Eye (tissue), 1 donor: ENCODE measurements around the gene PPP1R14B.
A peak's percentile ranks its signal among the peaks of the same experiment; 100 is the strongest.

Experiments used
- DNase-seq: peaks from one replicate; pipeline ENCODE4 v3.0.0-alpha.2; 2015

PPP1R14B gene, protein sequence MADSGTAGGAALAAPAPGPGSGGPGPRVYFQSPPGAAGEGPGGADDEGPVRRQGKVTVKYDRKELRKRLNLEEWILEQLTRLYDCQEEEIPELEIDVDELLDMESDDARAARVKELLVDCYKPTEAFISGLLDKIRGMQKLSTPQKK

DNA sequence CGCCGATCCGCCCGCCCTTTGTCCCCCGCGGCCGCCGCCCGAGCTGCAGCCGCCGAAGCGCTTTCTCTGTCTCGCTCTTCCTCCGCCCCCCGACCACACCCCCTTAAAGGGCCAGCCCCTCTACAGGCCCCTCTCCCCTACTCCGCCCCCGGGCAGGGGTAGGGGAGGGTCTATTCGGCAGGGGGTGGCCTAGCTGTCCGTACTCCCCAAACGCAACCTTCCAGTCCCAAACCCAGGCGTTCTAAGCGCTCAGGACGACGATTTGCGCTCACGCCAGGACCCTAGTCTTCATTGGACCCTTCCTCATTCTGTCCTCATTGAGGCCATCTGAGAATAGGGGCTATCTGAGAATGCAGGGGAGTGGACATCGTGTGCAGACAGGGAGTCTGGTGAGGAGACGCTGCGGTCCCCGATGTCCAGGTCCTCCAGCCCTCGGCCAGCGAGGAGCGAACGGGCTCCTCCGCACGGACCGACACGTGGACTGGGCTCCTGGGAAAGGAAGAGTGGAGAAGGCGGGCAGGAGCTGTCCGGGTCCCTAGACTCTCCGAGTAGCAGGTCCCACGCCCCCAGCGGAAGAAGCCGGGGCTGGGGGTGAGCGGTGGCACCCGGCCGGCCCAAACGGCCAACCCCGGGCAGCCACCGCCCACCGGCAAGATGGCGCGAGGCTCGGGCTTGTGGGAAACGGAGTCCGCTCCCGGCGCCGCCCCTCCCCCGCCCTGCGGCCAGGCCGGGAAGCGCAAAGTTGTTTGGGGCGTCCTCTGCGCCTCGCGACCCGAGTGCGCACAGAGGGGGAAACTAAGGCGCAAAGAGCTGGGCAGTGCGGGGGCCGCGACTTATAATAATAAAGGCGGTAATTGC lies at the start of gene PPP1R14B:
PPP1R14B (minus strand) TSS at position 73 of the 858 bp plus-strand sequence. CDS start 270 bp downstream, outside the sequence.
- peak; percentile 94 for DNase-seq

DNA sequence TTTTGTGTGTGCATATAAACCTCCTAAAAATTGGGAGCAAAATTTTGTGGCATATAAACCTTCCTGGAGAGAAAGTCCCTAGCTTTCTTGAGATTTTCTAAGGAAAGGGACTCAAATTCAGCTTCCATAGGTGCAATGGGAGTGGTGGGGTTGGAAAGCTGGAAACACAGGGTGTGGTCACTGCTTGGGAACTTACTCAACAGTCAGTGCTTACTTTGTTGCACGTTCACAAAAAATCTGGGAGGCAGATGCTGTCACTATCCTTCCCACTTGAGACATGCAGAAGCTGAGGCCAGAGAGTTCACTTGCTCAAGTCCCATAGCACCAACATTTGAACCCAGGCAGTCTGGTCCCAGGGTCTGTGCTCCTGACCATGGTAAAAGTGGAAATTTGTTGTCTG lies 49.5 kb upstream of the PPP1R14B start:
- DNase-seq, result no peak

DNA sequence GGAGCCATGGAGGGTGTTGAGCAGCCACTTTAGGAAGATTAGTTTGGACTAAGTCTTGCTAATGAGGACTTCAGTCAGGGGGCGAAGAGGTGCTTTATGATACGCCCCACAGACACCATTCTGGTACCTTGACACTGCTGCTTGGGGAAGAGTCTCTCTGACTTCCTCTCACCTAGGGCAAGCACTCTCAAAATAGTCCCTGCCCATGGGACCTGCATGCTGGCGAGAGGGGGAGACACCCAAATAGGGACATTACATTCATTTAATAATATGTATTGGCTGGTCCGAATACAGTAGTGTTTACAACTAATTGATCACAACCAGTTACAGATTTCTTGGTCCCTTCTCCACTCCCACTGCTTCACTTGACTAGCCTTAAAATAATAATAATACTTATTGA lies 49.0 kb upstream of the PPP1R14B start:
- DNase-seq, result no peak

DNA sequence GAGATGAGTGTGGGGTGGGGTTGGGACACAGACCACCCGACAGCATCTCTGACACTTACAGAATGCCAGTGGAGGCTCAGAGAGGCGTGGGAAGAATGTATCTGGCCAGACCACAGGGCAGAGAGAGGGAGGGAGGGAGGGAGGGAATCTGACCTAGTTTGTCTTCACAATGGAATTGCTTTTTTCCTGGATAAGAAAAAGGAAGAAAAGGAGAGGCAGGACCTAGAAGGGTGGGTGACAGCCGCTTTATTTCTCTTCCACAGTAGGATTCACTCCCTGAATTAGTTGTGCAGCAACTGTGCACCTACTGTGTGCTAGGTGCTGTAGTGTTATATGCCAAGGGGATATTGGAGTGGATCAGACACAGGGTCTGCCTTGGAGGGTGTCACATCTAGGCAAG lies 48.0 kb upstream of the PPP1R14B start:
- peak; percentile 81 for DNase-seq

DNA sequence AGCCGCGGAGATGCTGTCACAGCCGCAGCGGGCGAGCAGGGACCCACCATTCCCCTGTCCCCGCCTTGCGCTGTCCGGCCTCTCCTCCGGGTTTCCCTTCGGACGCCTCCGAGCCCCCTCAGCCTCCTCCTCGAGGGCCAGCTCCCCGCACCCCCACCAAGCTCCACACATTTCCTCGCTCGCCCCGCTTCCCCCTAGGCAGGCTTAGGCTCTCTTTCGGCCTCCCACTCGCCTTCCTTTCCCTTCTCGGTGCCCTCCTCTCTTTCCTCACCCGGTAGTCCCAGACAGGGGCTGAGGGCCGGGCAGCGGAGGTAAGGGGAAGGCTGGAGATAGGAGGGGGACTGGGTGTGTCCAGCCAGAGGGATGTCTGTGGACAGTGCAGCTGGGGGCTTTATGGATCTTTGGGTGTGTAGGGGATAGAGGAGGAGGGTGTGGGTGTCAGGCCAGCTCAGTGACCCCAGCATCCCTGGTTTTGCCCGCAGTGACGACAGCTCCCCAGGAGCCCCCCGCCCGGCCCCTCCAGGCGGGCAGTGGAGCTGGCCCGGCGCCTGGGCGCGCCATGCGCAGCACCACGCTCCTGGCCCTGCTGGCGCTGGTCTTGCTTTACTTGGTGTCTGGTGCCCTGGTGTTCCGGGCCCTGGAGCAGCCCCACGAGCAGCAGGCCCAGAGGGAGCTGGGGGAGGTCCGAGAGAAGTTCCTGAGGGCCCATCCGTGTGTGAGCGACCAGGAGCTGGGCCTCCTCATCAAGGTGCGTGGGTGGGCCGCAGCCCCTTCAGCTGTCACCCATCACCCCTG lies 45.9 kb upstream of the PPP1R14B start:
- peak; percentile 51 for DNase-seq

DNA sequence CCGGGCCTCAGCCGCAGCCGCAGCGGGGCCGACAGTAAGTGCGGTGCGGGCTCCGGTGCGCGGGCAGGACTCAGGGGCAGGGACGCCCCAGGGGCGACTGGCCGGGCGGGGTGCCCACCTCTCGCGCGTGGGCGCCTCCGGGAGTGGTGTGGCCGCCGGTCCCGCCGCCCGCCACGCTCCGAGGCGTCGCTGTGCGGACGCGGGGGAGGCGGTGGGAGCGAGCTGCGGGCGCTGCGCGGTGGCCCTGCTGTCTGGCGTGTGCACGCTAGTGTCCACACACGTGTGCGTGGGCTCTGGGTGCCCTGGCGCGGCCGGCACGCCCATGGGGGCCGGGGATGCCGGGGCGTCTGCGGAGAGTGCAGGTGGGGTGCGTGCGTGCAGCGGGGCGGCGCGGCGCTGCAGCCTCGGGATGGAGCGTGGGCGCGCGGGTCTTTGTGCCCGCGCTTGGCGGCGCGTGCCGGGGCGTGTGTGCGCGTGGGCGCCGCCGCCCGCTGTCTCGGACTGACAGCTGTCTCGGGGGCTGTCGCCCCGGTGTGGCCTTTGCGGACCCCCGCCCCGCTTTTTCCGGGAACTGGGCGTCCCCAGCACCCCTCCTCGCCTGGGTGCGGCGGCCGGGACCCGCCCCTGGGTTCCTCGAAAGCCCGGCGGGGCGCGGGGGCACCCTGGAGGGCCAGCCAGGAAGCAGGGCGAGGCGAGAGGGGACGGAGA lies 45.2 kb upstream of the PPP1R14B start:
- peak; percentile 51 for DNase-seq

DNA sequence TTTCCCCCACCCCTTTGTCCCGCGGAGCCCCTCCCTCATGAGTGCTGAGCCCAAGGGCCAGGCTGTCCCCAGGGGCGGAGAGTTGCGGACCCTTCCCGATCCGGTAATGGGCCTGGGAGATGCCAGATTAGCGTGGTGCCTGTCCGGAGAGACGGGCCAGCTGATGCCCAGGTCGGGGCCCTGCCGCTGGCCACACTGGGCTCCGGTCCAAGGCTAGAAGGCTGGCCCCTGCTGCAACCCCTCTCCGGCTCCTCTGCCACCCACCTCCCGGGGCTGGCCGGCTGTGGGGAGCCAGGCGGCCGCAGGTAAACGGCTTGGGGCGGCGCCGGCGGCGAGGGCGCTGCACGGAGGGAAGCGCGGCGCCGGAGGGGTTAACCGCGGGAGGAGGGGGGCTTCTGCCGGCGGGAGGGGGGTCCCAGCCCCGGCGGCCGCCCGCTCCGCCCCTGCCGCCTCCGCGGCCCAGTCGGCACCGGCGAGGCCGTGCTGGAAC lies 44.6 kb upstream of the PPP1R14B start, which contains the start of gene KCNK4:
KCNK4 (plus strand) TSS at position 41 of the 490 bp plus-strand sequence. CDS start 1,717 bp downstream, outside the sequence.
- no peak for DNase-seq

DNA sequence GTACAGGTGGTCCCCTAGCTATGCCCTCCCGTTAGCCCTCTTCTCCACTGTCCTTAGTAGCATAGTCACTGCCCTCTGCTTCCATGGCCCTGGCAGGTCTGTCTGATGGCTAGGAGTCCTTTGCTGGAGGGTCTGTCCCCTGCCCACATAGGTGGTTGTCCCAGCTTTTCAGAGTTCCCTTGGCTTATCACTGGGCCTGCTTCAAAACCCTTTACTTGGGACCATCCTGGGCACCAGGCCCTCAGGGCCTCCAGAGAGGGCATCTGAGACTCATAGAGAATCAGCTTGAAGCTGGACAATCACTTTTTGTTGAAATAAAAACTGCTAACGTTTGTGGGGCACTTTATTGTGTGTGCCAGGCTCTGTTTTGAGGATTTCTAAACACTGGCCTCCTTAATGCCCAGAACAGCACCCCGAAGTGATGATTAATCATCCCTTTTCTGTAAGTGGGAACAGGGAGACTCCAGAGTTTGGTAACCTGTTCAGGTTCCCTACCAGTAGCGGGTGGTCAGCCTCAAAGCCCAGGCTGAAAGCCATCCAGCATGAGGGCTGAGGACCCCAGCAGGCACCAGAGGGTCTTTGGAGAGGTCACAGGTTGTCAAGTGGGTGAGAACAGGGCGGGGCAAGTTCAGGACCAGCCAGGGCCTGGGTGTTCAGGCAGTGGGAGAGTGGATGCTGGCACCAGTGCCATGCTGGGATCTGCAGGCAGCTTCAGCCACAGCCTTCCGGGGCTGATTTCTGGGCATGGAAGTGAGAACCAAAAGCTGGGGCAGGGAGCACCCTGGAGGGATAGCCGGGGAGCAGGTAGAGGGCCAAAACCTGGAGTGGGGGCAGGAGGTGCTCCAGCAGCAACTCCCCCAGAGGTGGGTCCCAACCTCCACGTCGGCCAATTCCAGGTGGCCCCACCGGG lies 43.9 kb upstream of the PPP1R14B start:
- no peak for DNase-seq

DNA sequence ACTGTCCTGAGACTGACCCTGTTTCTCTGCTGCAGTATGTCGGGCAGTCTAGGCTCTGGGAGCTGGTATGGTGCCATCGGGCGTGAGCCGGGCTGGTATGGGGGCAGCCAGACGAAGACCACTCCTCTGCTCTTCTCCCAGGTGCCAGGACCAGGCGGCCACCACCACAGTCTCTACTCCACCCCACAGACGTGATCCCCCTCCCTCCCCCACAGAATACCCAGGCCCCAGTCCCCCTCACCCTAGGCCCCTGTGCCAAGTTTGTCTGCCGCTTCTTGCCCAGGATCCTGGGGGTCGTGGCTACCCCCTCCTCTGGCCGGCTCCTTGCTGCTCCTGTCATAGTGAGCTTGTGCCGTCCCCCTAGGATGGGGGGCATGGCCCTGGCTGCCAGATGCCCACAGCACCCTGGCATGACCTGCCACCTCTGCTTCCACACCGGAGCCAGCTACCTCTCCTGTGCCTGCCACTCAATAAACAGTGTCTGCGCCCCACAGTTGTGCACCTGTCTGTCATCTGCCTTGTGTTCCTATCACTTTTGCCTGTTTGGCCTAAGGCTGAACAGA lies 42.3 kb upstream of the PPP1R14B start:
- no peak for DNase-seq

DNA sequence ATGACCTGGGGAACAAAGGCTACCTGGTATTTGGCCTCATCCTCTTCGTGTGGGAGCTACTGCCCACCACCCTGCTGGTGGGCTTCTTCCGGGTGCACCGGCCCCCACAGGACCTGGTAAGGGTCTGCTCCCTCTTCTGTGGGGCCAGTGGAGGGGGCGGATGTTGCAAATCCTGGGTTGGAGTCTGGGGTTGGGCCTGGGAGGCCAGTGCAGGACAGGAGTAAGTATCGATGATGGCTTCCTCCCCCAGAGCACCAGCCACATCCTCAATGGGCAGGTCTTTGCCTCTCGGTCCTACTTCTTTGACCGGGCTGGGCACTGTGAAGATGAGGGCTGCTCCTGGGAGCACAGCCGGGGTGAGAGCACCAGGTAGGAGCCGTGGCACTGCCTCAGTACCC lies 41.6 kb upstream of the PPP1R14B start:
- DNase-seq, result no peak

DNA sequence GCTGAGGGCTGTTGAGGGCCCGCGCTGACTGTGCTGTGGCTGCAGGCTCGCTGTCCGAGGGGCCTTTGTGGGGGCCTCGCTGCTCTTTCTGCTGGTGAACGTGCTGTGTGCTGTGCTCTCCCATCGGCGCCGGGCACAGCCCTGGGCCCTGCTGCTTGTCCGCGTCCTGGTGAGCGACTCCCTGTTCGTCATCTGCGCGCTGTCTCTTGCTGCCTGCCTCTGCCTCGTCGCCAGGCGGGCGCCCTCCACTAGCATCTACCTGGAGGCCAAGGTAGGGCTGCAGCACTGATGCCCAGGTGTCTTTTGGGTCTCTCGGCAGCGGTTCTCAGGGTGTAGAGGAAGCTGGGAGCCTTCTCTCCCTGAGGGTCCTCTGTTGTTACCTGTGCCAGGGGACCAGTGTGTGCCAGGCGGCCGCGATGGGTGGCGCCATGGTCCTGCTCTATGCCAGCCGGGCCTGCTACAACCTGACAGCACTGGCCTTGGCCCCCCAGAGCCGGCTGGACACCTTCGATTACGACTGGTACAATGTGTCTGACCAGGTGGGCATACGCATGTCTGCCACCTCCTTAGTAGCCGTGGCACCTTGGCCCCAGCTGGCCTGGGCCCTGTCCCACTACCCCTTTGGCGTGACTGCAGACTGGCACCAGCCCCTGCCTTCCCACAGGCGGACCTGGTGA lies 41.1 kb upstream of the PPP1R14B start:
- DNase-seq, result no peak

DNA sequence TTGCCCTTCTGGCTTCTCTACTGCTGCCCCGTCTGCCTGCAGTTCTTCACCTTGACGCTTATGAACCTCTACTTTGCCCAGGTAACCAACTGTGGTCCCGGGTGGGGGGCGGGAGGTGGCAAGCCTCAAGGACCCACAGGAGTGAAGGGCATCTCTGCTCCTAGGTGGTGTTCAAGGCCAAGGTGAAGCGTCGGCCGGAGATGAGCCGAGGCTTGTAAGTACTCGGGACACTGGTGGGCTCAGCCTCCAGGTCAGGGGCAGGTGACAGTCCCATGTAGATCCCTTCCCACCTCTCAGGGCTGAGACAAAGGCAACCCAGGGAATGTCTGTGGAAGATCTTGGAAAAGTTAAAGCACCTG lies 40.0 kb upstream of the PPP1R14B start:
- DNase-seq, result no peak

DNA sequence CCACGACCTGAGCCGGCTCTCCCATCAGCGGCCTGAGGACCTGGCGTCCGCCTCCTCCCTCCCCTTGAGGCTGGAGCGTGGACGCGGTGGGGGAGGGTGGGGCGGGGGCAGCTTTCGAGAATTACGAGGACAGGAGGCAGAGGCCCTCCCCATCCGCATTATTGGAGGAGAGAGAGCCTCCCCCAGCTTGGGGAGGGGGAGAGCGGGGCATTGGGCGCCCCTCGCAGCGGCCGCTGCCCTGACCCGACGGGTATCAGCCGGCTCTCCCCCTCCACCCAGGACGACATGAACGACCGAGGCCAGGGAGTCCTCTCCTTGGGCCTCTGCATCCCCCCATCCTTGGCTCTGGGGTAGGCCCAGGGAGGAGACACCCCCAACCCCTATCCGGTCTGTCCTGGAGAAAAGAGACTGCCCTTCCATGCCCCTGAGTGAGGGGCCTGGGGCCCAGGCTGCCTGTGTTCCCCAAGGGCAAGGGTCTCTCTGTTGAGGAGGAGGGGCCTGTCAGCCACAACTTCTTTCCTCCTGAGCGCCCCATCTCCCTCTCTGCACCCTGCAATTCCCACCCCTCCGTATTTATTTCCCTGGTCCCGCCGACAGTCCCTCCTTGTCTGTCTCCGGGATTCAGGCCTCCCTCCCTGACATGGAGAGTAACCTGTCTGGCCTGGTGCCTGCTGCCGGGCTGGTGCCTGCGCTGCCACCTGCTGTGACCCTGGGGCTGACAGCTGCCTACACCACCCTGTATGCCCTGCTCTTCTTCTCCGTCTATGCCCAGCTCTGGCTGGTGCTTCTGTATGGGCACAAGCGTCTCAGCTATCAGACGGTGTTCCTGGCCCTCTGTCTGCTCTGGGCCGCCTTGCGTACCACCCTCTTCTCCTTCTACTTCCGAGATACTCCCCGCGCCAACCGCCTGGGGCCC lies 39.4 kb upstream of the PPP1R14B start:
- DNase-seq, result no peak

DNA sequence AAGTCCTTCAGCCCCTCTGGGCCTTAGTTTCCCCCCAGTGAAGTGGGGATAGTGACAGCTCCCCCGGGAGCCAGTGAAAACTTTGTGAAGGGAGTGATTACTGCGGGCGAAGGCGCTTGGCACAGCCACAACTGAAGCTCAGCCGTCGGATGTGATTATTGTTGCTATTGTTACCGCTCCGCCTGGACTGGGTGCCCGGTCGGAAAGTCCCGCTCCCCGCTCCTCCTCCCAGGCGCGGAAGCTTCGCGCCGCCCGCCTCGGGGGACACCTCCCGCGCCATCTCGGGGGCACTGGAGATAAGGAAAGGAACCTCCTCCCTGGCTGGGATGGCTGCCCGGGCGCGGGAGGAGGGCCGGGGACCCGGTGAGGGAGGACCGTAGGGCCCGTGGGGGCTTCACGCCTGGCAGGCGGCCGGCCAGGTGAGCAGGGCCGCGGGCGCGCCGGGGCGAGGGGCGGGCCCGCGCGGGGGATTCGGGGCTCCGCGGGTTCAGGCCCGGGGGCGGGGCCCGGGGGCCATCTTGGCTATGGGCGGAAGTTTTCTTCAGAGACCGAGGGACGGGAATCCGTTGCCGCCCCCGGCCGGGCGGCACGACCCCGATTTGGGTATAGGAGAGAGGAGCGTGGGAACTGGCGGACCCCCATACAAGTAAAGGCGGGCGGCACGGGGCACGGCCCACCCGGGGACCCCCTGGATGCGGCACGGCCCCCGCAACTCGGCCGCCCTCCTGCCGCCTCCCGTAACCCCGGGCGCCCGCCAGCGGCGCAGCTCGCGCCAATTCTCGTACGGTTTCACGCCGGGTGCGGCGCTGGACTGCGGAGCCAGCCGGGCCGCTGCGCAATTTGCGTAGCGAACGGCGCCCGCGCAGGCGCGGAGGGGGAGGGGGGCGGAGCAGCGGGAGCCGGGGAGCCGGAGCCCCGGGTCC lies 38.5 kb upstream of the PPP1R14B start, which contains the start of gene GPR137:
GPR137 (plus strand) TSS at position 887 of the 923 bp plus-strand sequence. CDS start 677 bp downstream, outside the sequence.
- DNase-seq, result peak; percentile 96

DNA sequence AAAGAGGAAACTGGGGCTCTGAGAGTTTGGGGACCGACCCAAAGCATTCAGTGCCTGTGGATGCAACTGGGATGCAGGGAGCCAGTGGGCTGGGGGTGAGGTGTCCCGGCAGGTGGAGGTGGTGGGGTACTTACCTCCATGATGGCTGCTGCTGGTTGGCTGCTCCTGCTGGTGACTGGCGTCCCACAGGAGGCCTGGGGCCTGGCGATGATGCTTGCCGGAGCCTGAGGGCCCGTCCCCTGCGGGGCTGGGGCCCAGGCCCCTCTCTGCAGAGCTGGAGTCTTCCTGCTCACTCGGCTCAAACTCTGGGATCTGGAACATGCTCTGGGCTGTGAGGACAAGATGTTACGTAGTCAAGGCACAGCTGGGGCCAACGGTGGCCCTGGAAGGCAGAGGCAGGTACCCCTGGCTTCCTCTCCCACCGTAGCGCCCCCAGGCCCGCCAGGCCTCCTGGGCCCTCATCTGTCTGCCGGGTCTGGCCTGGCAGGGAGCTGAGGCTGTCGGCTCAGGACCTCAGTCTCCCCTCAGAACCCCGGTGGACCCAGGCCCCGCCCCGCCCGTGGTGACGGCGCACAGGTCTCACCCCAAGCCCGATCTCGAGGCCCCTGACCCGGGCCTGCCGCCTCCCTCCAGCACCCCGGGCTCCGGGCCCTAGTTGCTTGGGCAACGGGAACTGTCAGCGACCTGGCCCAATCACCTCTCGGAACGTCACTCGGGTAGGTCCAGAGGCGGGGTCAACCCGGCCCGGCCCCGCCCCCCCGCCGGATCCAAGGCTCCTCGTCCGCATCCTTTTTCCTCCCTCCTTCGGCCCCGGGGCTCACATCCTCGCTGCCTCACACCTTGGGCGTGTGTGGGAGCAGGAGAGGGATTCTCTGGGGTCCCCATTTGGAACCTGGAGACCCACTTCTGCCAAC lies 37.6 kb upstream of the PPP1R14B start, which contains the start of gene BAD:
BAD (minus strand) TSS at position 618 of the 914 bp plus-strand sequence; CDS start at position 321, 297 bp downstream.
- peak; percentile 97 for DNase-seq

DNA sequence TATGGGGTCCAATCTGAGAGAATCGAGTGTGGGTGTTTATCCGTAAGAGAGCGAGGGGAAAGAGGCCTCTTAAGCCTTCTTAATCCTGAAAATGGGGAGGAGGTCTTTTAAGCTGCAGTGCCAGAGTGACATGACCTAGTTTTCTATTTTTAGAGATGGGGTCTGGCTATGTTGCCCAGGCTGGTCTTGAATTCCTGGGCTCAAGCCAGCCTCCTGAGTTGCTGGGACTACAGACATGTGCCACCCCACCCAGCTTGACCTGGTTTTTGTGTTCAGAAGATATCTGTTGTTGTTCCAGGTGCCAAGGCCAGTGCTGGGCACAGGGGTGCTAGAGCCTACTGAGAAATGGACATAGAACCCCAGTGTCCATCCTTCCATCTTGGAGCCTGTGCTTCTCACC lies 36.3 kb upstream of the PPP1R14B start:
- DNase-seq, result no peak
